Mammary epithelial cell (primary cell): Measurements from ENCODE around the gene PRKCH.

Source experiments
- EZH2 ChIP-seq: IDR thresholded peaks from 2 replicates; pipeline ENCODE4 v1.6.1; 2012; ENCODE audit warnings: low read length, inconsistent platforms, borderline replicate concordance
- TF ChIP-seq, protein P1 (sequence below), 2 donors: IDR thresholded peaks in 1 of 2; conservative IDR thresholded peaks in 1 of 2; 2 replicates each; pipeline ENCODE4 v1.5.1; 2011 to 2012; ENCODE audit warnings: inconsistent platforms in 2 of 2, low read length in 2 of 2, mild to moderate bottlenecking in 2 of 2, control low read depth in 1 of 2, low read depth in 1 of 2; ENCODE audit not compliant: insufficient read depth in 1 of 2; ENCODE audit errors: extremely low read depth in 1 of 2

DNA sequence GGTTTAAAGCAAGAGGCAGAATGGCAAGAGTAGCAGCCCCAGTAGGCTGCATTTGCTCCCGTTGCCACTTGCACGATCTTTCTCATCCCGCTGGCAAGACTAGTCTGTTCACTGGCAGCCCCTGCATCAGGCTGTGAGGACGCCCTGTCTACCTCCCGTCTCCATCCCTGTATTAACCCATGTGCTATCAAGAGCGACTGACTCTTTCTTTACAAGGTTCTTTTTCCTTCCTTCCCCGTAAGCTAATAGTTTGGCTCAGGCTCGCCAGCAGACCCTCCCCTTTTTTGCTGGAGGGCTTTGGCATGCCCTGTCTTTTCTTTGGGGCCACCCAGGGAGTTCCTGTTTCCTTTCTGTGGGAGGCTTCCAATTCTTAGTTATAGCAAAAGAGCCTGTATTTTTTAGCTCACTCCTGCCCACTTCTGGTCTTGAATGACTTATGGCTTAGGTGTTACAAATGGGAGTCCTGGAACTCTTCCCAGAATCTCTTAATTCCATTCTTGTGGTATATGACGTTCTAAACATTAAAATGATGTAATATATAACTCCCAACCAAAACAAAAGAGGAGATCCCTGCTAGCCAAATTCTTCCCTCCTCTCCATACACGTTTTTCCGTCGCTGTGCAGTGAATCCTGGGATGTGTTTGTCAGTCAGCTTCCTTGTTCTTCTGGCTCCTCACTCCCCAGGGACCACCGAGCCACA lies 149.0 kb downstream of the PRKCH start:
- no peak for TF ChIP-seq EZH2
- TF ChIP-seq, protein P1, sequence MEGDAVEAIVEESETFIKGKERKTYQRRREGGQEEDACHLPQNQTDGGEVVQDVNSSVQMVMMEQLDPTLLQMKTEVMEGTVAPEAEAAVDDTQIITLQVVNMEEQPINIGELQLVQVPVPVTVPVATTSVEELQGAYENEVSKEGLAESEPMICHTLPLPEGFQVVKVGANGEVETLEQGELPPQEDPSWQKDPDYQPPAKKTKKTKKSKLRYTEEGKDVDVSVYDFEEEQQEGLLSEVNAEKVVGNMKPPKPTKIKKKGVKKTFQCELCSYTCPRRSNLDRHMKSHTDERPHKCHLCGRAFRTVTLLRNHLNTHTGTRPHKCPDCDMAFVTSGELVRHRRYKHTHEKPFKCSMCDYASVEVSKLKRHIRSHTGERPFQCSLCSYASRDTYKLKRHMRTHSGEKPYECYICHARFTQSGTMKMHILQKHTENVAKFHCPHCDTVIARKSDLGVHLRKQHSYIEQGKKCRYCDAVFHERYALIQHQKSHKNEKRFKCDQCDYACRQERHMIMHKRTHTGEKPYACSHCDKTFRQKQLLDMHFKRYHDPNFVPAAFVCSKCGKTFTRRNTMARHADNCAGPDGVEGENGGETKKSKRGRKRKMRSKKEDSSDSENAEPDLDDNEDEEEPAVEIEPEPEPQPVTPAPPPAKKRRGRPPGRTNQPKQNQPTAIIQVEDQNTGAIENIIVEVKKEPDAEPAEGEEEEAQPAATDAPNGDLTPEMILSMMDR (conservative IDR thresholded peaks at IDR 0.05 in 1 of 2, IDR thresholded peaks at IDR 0.05 in 1 of 2; ENCODE audit: extremely low read depth in 1 of 2, insufficient read depth in 1 of 2, low read depth in 1 of 2, low read length in 2 of 2): peak; percentile 16 to 40
